ENCODE data around the gene SERPINI2. TPM values are rescaled to one million over a fixed set of nuclear protein-coding genes. Genes with fewer than 3 reads are reported as not detected.

The SERPINI2 gene
- total RNA-seq, 1 experiment from 2014 or later: 0.22 TPM

GRCh38 chr3:167453815-167454214 is 20.0 kb downstream of the SERPINI2 start:
- H3K9ac ChIP-seq (ENCODE audit: extremely low read depth, insufficient read length, low read length): no peak overlapping the region
- H3K23me2 ChIP-seq (ENCODE audit: insufficient read length, low read depth, low read length, poor library complexity, severe bottlenecking): no peaks in the 10 kb centered on the region
- peaks cover 52 to 61% of the 10 kb centered on the region in 2 experiments for H3K4me1 Mint-ChIP-seq
- no peaks in the 10 kb centered on the region for H3K79me2 ChIP-seq (ENCODE audit: insufficient read depth, low read length)
- TF ChIP-seq, protein P1, sequence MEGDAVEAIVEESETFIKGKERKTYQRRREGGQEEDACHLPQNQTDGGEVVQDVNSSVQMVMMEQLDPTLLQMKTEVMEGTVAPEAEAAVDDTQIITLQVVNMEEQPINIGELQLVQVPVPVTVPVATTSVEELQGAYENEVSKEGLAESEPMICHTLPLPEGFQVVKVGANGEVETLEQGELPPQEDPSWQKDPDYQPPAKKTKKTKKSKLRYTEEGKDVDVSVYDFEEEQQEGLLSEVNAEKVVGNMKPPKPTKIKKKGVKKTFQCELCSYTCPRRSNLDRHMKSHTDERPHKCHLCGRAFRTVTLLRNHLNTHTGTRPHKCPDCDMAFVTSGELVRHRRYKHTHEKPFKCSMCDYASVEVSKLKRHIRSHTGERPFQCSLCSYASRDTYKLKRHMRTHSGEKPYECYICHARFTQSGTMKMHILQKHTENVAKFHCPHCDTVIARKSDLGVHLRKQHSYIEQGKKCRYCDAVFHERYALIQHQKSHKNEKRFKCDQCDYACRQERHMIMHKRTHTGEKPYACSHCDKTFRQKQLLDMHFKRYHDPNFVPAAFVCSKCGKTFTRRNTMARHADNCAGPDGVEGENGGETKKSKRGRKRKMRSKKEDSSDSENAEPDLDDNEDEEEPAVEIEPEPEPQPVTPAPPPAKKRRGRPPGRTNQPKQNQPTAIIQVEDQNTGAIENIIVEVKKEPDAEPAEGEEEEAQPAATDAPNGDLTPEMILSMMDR (conservative IDR thresholded peaks at IDR 0.05): no peak
- H3K18ac ChIP-seq (ENCODE audit: insufficient read length, low read depth, low read length): no peak overlapping the region
- no peak overlapping the region for H3T11ph ChIP-seq (ENCODE audit: low read length)
- no peak overlapping the region for H3K4ac ChIP-seq (ENCODE audit: low read depth, low read length)
- H3K56ac ChIP-seq (ENCODE audit: insufficient read length, low read depth, low read length): no peak overlapping the region
- WGBS (ENCODE audit: extremely low coverage, insufficient read length, low lambda C conversion rate): no CpG with 5 or more reads among the region's 2 CpGs
- no peaks in the 10 kb centered on the region for H3K27me3 Mint-ChIP-seq (ENCODE audit: low read depth)
- no peak overlapping the region for H4K5ac ChIP-seq (ENCODE audit: insufficient read length, low read depth, low read length)
- no peaks in the 10 kb centered on the region for H3K79me1 ChIP-seq (ENCODE audit: insufficient read depth, low read depth, low read length, poor library complexity, severe bottlenecking)
- H2BK20ac ChIP-seq (ENCODE audit: low read depth, low read length, poor library complexity, severe bottlenecking): no peak overlapping the region
- H3K27me3 ChIP-seq (ENCODE audit: insufficient read depth, low read length): no peaks in the 10 kb centered on the region
- no peak overlapping the region for H2AK5ac ChIP-seq (ENCODE audit: insufficient read length, low read length)
- H2BK12ac ChIP-seq (ENCODE audit: insufficient read length, low read depth, low read length): no peak overlapping the region
- H4K8ac ChIP-seq (replicated peaks; ENCODE audit: insufficient read length, low read depth, low read length): no peak overlapping the region
- H2BK15ac ChIP-seq (ENCODE audit: low read depth, low read length): no peak overlapping the region
- H3K14ac ChIP-seq (ENCODE audit: insufficient read depth, low read length): no peak overlapping the region
- DNase-seq: no peak
- H3K9me3 Mint-ChIP-seq: no peaks in the 10 kb centered on the region; a peak in 1 of 5 replicates
- H3K4me1 ChIP-seq (ENCODE audit: insufficient read depth, low read length): peaks cover 5% of the 10 kb centered on the region; the same call in 1 of the 2 replicates
- no peak overlapping the region for H2BK5ac ChIP-seq (ENCODE audit: insufficient read length, low read length)
- no peak overlapping the region for H3K27ac ChIP-seq (ENCODE audit: insufficient read length, low read depth, low read length)
- H3K4me2 ChIP-seq (ENCODE audit: insufficient read depth, insufficient read length, low read length): no peak overlapping the region
- no peaks in the 10 kb centered on the region; a peak in 2 of 7 replicates for H3K36me3 Mint-ChIP-seq (ENCODE audit: insufficient read depth in 1 of 3, low read depth in 3 of 3)
- H3K23ac ChIP-seq (ENCODE audit: insufficient read length, low read depth, low read length): no peak overlapping the region
- H4K20me1 ChIP-seq (ENCODE audit: control insufficient read depth, insufficient read depth, insufficient read length): no peaks in the 10 kb centered on the region
- H2BK120ac ChIP-seq (ENCODE audit: low read depth, low read length, poor library complexity, severe bottlenecking): no peak overlapping the region
- no peak overlapping the region for H3K4me3 Mint-ChIP-seq
- H4K91ac ChIP-seq (ENCODE audit: insufficient read length, low read depth, low read length): no peak overlapping the region
- peak overlapping the region in 1 of 3 experiments; percentile 82; a peak in 1 of 7 replicates for H3K27ac Mint-ChIP-seq
- H2AFZ ChIP-seq (ENCODE audit: low read length): no peak overlapping the region
- no peaks in the 10 kb centered on the region for H3K9me3 ChIP-seq (ENCODE audit: control insufficient read depth, low read depth, low read length)
